ENCODE measurements around the gene WDR38. TPM values are rescaled to one million over a fixed set of nuclear protein-coding genes. Genes with fewer than 3 reads are reported as not detected.

WDR38 gene
- total RNA-seq, 1 donor from 2014 or later = not detected

DNA sequence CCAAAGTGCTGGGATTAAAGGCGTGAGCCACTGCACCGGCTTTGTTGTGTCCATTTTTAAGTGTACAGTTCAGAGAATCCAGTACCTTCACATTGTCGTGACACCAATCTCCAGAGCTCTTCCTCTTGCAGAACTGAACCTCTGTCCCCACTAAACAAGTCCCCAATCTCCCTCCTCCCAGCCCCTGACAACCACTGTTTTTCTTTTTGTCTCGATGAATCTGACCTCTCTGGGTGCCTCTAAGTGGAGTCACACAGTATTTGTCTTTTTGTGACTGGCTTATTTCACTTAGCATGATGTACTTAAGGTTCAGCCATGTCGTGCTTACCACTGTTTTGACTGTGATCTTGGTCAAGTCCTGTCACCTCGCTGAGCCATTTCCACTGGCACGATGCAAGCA, 1.6 kb downstream of the WDR38 start:
- intact Hi-C loops (cut with micrococcal nuclease) = no loop called here
- Histone ChIP-seq H3K9me3 (replicated peaks) (no peaks in the 10 kb centered on the region), H3K4me1 (peaks cover 49% of the 10 kb centered on the region), H3K27me3 (ENCODE audit: low read depth) (no peaks in the 10 kb centered on the region), H3K36me3 (peaks cover 29% of the 10 kb centered on the region), H3K4me3 (no peak overlapping the region), H3K27ac (replicated peaks) (no peak overlapping the region)
- DNase-seq = no peak
- TF ChIP-seq, protein P1, sequence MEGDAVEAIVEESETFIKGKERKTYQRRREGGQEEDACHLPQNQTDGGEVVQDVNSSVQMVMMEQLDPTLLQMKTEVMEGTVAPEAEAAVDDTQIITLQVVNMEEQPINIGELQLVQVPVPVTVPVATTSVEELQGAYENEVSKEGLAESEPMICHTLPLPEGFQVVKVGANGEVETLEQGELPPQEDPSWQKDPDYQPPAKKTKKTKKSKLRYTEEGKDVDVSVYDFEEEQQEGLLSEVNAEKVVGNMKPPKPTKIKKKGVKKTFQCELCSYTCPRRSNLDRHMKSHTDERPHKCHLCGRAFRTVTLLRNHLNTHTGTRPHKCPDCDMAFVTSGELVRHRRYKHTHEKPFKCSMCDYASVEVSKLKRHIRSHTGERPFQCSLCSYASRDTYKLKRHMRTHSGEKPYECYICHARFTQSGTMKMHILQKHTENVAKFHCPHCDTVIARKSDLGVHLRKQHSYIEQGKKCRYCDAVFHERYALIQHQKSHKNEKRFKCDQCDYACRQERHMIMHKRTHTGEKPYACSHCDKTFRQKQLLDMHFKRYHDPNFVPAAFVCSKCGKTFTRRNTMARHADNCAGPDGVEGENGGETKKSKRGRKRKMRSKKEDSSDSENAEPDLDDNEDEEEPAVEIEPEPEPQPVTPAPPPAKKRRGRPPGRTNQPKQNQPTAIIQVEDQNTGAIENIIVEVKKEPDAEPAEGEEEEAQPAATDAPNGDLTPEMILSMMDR (IDR thresholded peaks at IDR 0.05; ENCODE audit: borderline replicate concordance) = no peak

DNA sequence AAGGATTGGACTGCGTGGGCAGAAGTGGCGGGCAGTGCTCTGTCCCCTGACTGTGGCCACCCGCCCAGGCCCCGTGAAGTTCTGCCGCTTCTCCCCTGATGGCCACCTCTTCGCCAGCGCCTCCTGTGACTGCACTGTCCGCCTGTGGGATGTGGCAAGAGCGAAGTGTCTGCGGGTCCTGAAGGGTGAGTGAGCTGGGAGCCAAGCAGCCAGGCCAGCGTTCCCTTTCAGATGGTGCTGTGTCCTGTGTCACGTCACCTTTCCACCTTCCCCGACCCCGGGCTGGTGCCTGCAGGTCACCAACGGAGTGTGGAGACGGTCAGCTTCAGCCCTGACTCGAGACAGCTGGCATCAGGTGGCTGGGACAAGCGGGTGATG, 2.3 kb downstream of the WDR38 start:
- Histone ChIP-seq H3K36me3 (peaks cover 36% of the 10 kb centered on the region), H3K4me1 (peaks cover 53% of the 10 kb centered on the region), H3K27ac (replicated peaks) (no peak overlapping the region), H3K4me3 (no peak overlapping the region), H3K9me3 (replicated peaks) (no peaks in the 10 kb centered on the region), H3K27me3 (ENCODE audit: low read depth) (no peaks in the 10 kb centered on the region)
- TF ChIP-seq, protein P1 (IDR thresholded peaks at IDR 0.05; ENCODE audit: borderline replicate concordance) = no peak
- DNase-seq = no peak
- intact Hi-C loops (cut with micrococcal nuclease) = no loop called here

DNA sequence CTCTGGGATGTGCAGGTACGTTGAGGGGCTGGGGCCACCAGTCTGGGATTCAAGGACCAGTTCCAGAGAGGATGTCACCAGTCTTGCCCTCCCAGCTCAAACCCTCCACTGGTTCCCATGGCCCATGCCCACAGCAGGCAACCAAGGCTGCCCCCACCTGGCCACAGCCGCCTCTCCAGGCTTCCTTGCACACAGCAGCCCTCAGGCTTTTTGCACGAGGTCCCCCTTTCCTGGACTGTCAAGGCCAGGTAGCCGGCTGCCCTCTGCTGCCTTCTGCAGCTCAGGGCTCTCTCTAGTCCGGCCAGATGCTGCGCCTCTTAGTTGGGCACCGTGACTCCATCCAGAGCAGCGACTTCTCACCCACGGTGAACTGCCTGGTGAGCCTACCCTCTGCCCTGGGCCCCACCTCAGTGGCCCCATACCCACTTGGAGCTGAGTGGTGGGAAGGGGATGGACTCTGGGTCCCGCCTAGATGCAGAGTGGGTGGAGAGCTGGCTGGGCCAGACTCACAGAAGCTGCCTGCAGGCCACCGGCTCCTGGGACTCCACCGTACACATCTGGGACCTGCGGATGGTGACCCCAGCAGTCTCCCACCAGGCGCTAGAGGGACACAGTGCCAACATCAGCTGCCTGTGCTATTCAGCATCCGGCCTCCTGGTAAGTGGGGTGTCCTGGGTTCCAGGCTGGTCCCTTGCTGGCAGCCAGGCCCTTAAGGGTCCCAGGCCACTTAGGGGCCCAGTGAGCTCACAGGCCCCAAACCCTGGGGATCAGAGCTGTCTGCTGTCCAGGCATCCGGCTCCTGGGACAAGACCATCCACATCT, 2.9 kb downstream of the WDR38 start:
- intact Hi-C loops (cut with micrococcal nuclease) = no loop called here
- Histone ChIP-seq H3K4me3 (no peak overlapping the region), H3K9me3 (replicated peaks) (no peaks in the 10 kb centered on the region), H3K27ac (replicated peaks) (no peak overlapping the region), H3K27me3 (ENCODE audit: low read depth) (no peaks in the 10 kb centered on the region), H3K36me3 (peaks cover 37% of the 10 kb centered on the region), H3K4me1 (peaks cover 53% of the 10 kb centered on the region)
- TF ChIP-seq, protein P1 (IDR thresholded peaks at IDR 0.05; ENCODE audit: borderline replicate concordance) = peak; percentile 36
- DNase-seq = no peak

DNA sequence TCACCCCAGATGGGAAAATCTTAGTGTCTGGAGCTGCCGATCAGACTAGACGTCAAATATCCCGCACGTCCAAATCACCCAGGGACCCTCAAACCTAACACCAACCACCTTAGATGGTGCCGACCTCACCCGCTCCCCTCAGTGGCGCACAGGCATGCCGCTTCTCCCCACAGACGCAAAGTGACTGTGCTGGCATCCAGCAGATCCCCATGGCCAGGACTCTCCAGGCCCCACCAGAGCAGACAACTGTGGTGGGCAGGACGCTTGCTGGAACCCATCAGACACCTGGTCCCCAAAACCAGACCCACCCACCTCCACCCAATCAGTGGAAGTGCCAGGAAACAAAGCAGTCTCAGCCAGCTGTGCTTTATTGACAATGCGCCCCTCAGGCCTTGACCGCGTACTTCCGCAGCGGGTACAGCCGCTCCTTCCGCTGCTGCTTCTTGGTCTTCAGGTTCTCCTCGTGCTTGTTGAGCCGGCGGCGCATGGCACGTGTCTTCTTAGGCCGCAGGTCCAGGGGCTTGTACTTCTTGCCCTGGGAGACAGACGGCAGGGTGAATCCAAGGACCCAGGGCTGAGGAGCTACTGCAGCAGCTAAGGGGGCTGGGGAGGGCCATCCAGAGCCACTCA, 4.4 kb downstream of the WDR38 start:
- Histone ChIP-seq H3K36me3 (peaks cover 37% of the 10 kb centered on the region), H3K9me3 (replicated peaks) (no peaks in the 10 kb centered on the region), H3K27ac (replicated peaks) (no peak overlapping the region), H3K4me3 (no peak overlapping the region), H3K4me1 (peaks cover 51% of the 10 kb centered on the region), H3K27me3 (ENCODE audit: low read depth) (no peaks in the 10 kb centered on the region)
- intact Hi-C loops (cut with micrococcal nuclease) = no loop called here
- DNase-seq = no peak
- TF ChIP-seq, protein P1 (IDR thresholded peaks at IDR 0.05; ENCODE audit: borderline replicate concordance) = no peak

DNA sequence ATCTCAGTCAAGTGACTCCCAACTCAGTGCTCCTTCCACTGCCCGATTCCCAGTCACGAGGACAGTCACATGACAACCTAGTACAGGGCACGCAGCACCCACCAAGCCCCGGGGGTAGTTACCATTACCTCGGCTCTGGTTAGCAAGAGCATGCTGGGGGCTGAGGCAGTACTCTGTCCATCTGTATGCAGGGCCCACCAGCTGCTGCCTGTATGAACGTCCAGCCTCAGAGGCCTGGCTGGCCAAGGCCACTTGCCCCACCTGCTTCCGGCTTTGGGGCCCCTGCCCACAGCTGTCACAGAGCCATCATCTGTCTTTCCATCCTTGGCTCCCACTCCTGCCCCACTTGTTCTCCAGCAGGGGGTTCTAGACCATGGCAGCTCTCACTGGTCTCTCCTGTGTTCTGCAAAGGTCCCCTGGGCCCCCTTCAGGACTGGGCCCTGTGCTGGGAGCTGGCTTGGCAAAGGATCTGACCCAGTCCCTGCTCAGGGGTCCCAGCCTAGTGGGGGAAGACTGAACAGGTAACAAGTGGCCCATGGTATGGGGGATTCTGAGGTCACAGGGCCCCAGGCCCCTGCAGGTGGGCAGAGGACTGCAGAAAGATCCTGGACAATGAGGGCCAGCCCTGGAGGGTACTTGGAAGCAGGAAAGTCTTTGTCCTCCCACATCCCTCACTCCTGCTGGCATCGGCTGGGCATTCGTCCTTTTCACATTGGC, 5.2 kb downstream of the WDR38 start:
- no peaks in the 10 kb centered on the region for H3K9me3 ChIP-seq (replicated peaks)
- no peaks in the 10 kb centered on the region for H3K27me3 ChIP-seq (ENCODE audit: low read depth)
- intact Hi-C loops (cut with micrococcal nuclease) = no loop called here
- no peak overlapping the region for H3K27ac ChIP-seq (replicated peaks)
- TF ChIP-seq, protein P1 (IDR thresholded peaks at IDR 0.05; ENCODE audit: borderline replicate concordance) = no peak
- no peak overlapping the region for H3K4me3 ChIP-seq
- no peak for DNase-seq
- H3K36me3 ChIP-seq = peaks cover 37% of the 10 kb centered on the region
- peaks cover 48% of the 10 kb centered on the region for H3K4me1 ChIP-seq
